GM18519 (cell line): ENCODE measurements around the gene PLD5.
"Not testable (repeated sequence)": the region's sequence is repeated elsewhere in the genome, so short reads cannot be mapped to it uniquely, and the experiment has no call there.

Experiments
- ATAC-seq: cut with Tn5 transposase; IDR thresholded peaks from one replicate; pipeline ENCODE4 v1.9.1; 2021; ENCODE audit warnings: mild to moderate bottlenecking, moderate library complexity; ENCODE audit not compliant: unreplicated experiment, low FRiP score

PLD5 gene

GRCh38 chr1:242427519-242427918 is 97.0 kb downstream of the PLD5 start:
- ATAC-seq, result no peak

- ATAC-seq, result no peak
Measured at GRCh38 chr1:242426271-242426905, 98.1 kb downstream of the PLD5 start.

- ATAC-seq, result no peak
Measured at GRCh38 chr1:242425232-242425631, 99.3 kb downstream of the PLD5 start.

- no peak for ATAC-seq
Measured at GRCh38 chr1:242416657-242417056, 107.8 kb downstream of the PLD5 start.

DNA sequence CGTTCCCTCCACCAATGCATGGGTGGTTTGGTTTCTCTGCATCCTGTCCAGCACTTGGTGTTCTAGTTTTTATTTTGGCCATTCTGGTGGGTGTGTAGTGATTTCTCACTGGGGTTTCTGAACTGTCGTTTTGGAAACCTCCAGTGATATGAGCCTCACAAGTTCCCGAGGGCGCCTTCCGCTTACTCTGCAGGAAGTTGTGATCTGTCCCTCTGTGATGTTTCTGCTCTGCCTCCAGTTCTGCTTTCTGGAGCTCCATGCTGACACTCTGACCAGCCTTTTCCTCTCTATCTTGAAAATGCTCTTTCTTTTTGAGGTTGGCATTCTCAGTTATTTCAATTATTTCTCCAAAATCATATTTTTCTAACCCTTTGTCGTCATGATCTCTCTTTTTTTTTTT is 111.6 kb downstream of the PLD5 start:
- no peak for ATAC-seq

GRCh38 chr1:242411901-242412300 is 112.6 kb downstream of the PLD5 start:
- ATAC-seq, result no peak

DNA sequence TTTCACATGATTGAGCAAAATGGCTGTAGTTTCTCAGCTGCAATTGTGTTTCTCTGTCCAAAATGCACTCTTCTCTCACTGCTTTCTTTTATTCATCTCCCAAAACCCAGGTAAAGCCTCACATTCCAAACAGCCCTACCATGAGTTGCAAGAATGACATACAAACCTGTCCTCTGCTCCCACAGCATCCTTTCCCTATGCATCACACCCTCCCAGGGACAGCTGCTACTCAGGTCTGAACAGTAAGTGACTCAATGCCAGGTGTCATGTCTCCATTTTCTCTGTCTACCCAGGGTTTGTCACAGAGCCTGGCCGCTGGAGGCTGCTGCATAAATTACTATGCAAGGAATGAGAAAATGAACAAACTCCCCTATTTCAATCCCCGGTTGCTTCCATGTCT is 118.5 kb downstream of the PLD5 start:
- ATAC-seq, result no peak

GRCh38 chr1:242404296-242404695 is 120.2 kb downstream of the PLD5 start:
- ATAC-seq, result no peak

- ATAC-seq, result no peak
Measured at GRCh38 chr1:242402956-242403355, 121.5 kb downstream of the PLD5 start.

DNA sequence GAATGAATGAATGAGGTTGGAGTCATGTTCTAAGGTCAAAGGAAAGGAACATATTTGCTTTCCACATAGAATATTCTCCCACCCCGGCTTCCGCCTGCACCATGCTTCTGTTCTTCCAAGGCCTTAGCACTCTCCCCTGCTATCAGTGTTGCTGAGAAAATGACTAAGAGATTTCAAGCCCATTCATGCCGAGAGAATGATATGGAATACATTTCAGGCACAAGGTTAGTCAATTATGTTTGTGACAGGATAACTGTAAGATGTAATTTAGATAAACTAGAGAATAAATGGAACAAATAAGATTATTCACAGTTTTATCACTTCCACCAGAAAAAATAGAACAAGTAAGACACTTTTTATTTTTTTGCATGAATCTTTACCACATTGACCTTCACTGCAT is 122.6 kb downstream of the PLD5 start:
- no peak for ATAC-seq

GRCh38 chr1:242398351-242398750 is 126.1 kb downstream of the PLD5 start:
- ATAC-seq, result no peak

DNA sequence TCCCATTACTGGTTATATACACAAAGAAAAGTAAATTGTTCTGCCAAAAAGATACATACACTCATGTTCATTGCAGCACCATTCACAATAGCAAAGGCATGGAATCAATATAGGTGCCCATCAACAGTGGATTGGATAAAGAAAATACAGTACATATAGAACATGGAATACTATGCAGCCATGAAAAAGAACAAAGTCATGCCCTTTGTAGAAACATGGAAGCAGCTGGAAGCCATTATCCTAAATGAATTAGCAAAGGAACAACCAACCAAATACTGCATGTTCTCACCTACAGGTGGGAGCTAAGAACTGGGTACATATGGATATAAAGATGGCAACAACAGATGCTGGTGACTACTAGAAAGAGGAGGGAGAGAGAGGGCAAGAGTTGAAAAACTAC is 132.6 kb downstream of the PLD5 start:
- no peak for ATAC-seq

GRCh38 chr1:242376121-242376520 is 148.4 kb downstream of the PLD5 start:
- not testable (repeated sequence) for ATAC-seq

DNA sequence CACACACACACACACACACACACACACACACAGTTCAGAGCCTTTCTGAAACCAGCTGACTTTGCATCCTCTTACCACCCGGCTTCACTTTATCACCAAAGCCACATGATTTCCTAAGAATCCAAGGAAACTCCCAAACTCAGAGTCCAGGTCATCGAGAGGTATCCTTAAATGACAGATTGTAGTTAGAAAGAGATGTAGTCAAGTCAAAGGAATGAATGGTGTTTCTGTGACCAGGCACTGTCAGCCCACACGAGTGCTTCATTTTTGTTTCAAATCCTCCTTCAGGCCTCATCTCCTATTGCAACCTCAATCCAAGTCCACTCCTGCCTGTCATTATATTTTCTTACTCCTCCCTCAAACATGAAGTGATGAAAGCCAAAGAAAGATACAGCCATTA is 174.1 kb downstream of the PLD5 start:
- ATAC-seq, result not testable (repeated sequence)

DNA sequence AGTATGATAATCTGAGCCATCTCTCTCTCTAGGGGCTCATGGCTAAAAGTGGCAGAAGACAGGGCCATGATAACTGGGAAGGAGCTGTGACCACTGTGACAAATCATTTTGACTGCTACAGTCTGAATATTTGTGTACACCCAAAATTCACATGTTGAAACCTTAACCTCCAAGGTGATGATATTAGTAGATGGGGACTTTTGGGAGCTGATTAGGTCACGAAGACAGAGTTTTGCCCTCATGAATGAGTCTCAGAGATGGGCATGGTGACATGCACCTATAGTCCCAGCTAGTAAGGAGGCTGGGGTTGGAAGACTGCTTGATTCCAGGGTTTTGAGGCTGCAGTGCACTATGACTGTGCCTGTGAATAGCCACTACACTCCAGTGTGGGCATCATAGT is 174.9 kb downstream of the PLD5 start:
- ATAC-seq, result no peak

DNA sequence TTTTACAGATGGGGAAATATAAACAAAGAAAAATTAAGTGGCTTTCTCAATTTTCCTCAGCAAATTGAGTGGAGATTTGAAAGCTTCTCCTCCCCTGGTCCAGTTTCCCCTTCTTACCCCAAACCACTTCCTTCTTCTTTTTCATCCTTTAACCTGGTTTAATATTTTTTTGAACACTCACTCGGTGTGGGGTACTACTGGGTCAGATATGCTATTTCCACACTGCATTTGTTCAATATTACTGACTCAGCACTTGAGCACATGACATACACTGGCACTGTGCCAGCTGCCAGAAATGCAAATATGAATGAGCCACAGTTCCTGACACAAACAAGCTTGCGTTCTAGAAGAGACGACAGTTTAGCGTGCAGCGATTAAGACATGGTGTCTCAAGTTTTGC is 193.6 kb downstream of the PLD5 start:
- not testable (repeated sequence) for ATAC-seq

- ATAC-seq, result not testable (repeated sequence)
Measured at GRCh38 chr1:242327381-242327780, 197.1 kb downstream of the PLD5 start.

DNA sequence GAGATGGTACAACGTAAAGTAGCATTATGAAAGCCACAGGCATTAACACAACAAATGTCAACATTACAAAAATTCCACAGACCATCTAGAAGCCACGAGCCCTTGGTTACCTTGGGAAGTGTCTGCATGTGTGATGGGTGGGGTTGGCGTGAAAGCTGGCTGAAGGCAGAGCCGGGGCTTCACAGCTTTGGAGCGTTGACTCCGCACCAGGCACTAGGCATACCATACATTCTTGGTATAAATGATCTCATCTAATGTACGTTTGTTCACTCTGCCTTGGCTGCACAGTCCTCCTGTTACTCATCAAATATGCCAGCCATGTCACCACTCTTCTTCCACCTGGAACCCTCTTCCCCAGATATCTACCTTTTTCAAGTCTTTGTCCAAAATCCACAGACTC is 202.5 kb downstream of the PLD5 start:
- not testable (repeated sequence) for ATAC-seq

GRCh38 chr1:242318140-242318539 is 206.4 kb downstream of the PLD5 start:
- no peak for ATAC-seq

DNA sequence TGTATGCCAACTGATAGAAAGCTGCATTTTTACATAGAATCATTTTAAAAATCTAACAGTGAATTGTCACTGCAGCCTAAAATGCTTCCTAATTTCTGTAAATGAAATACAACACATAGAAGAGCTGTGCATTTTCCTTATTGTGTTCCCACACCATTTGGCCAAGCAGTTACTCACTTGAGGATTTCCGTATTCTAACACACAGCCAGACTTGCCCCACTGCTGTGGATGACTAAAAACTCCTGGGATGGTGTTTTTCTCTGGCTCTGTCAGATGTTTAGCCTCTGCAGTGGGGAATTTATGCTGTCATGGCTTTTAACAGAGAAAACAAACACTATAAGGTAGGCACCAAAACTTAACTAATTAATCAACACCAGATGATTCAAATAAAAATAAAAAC is 209.6 kb downstream of the PLD5 start:
- ATAC-seq, result not testable (repeated sequence)

DNA sequence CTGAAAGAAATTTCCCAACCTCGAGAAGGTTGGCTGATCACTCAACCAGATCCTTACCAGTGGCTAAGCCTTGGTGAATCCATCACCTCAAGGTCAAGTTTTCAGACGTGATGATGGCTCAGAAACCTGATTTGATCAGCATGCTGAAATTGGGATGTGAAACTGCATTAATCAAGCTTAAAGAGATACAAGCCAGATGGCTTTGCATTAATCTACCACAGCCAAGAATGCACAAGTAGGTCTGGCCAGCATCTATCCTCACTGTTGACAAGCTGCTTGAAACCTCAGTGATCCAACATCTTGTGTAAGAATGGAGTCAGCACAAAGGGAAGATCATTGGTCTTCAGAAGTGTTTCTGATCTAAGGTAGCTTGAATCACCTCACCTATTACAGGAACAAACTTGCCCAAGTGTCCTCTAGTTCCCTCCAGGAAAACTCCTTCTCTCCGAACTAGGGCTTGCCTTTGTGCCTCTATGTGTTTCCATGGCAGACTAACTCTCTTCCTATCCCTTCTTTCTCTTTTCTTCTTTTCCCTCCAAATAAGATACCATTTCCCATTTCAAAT is 210.3 kb downstream of the PLD5 start:
- not testable (repeated sequence) for ATAC-seq

GRCh38 chr1:242308681-242309080 is 215.8 kb downstream of the PLD5 start:
- not testable (repeated sequence) for ATAC-seq

DNA sequence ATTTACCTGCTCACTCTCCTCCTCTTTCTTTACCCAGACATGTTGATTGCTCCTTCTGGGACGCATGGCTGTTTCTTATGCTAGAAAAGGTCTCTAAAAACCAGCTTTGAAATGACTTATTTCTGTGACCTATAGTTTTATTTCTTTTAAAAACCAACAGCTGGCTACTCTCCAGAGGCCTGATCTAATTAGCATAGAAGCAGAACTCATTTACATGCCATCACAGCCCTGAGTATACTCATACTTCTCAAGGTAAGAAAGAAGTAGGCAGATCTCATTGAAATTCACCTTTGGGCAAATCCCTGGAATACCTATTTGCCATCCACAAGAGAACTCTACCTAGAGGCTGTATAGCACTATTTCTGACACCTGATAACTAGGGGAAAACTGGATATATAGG is 230.7 kb downstream of the PLD5 start:
- ATAC-seq, result not testable (repeated sequence)
